ENCODE results near the gene RAB7A. TPM values are rescaled to one million over a fixed set of nuclear protein-coding genes. Genes with fewer than 3 reads are reported as not detected.
"Not testable (repeated sequence)": the region's sequence is repeated elsewhere in the genome, so short reads cannot be mapped to it uniquely, and the experiment has no call there.

The RAB7A gene
- total and polyA plus RNA-seq, 8 donors, result 43.6 to 112 (median 68.7) TPM

- H3K27ac ChIP-seq, result no peak overlapping the region
Observed at GRCh38 chr3:128749035-128749434, 23.1 kb downstream of the RAB7A start.

GRCh38 chr3:128749561-128749960 lies 23.6 kb downstream of the RAB7A start:
- H3K9me3 ChIP-seq; H3K4me1 ChIP-seq; H3K36me3 ChIP-seq; FAIRE-seq; H3K27me3 ChIP-seq; intact Hi-C loops (cut with DNase I); H3K4me3 ChIP-seq; ATAC-seq; DNase-seq; H3K27ac ChIP-seq: not testable (repeated sequence)
- 96 to 97% methylated on average over 5 of the region's 5 CpGs for WGBS, 2 donors

More at GRCh38 chr3:128749035-128749434, 23.1 kb downstream of the RAB7A start:
- Histone ChIP-seq H3K4me1 (peaks cover 0 to 6% (median 0%) of the 10 kb centered on the region in 3 donors), H3K27me3 (no peaks in the 10 kb centered on the region), H3K9me3 (no peaks in the 10 kb centered on the region), H3K36me3 (no peaks in the 10 kb centered on the region), H3K4me3 (no peak overlapping the region)
- no peak for TF ChIP-seq CTCF (IDR thresholded peaks at IDR 0.05)
- DNase-seq (no peak), ATAC-seq (no peak), FAIRE-seq (no peak)
- intact Hi-C loops (cut with DNase I), result no loop called here

- H3K36me3 ChIP-seq, result no peaks in the 10 kb centered on the region
- intact Hi-C loops (cut with DNase I), result no loop called here
- H3K27ac ChIP-seq, result no peak overlapping the region
- TF ChIP-seq CTCF (IDR thresholded peaks at IDR 0.05), result no peak
- no peak for ATAC-seq
- no peak for DNase-seq
- 86 to 95% methylated on average over 1 of the region's 1 CpG for WGBS, 2 donors
- H3K9me3 ChIP-seq, result no peaks in the 10 kb centered on the region
- H3K27me3 ChIP-seq, result no peaks in the 10 kb centered on the region
- FAIRE-seq, result no peak
- H3K4me3 ChIP-seq, result no peak overlapping the region
- H3K4me1 ChIP-seq, result peaks cover 0 to 6% (median 0%) of the 10 kb centered on the region in 3 donors
Observed at GRCh38 chr3:128753715-128754114, 27.7 kb downstream of the RAB7A start.

GRCh38 chr3:128760042-128760441 lies 34.1 kb downstream of the RAB7A start:
- DNase-seq (no peak), ATAC-seq (no peak), FAIRE-seq (no peak)
- no peak for TF ChIP-seq CTCF (IDR thresholded peaks at IDR 0.05)
- Histone ChIP-seq H3K36me3 (no peaks in the 10 kb centered on the region), H3K27ac (no peak overlapping the region), H3K27me3 (no peaks in the 10 kb centered on the region), H3K9me3 (no peaks in the 10 kb centered on the region), H3K4me3 (no peak overlapping the region), H3K4me1 (peaks cover 0 to 4% (median 0%) of the 10 kb centered on the region in 3 donors)
- WGBS, 2 donors, result 73 to 80% methylated on average over 5 of the region's 5 CpGs
- intact Hi-C loops (cut with DNase I), result no loop called here

GRCh38 chr3:128760881-128761280 lies 34.9 kb downstream of the RAB7A start:
- Histone ChIP-seq H3K27me3 (no peaks in the 10 kb centered on the region), H3K4me1 (peaks cover 0 to 4% (median 0%) of the 10 kb centered on the region in 3 donors), H3K36me3 (no peaks in the 10 kb centered on the region), H3K9me3 (no peaks in the 10 kb centered on the region), H3K4me3 (no peak overlapping the region), H3K27ac (no peak overlapping the region)
- WGBS, 2 donors, result 72 to 77% methylated on average over 3 of the region's 3 CpGs
- TF ChIP-seq CTCF (IDR thresholded peaks at IDR 0.05), result no peak
- DNase-seq, result no peak
- ATAC-seq, result no peak
- intact Hi-C loops (cut with DNase I), result no loop called here
- no peak for FAIRE-seq

Data from pancreas (tissue), 10 donors.